Activated naive CD4-positive, alpha-beta T cell treated with Interleukin-2 at 50 U/mL for 16 hours (primary cell): Measurements from ENCODE around the gene PTPRT.

ENCODE experiments used
- DNase-seq: peaks from one replicate; pipeline ENCODE4 v3.0.0-alpha.2; 2020

Gene PTPRT

GRCh38 chr20:43189554-43190331 lies at the start of gene PTPRT:
Gene PTPRT, minus strand, starts transcription at chr20:43189906. Its CDS starts 173 bp downstream, at chr20:43189733.
- DNase-seq = no peak

- DNase-seq = no peak
Measured at GRCh38 chr20:43238833-43239232, 49.1 kb upstream of the PTPRT start.

GRCh38 chr20:43238266-43238665 lies 48.6 kb upstream of the PTPRT start:
- DNase-seq = no peak

GRCh38 chr20:43237651-43238168 lies 48.0 kb upstream of the PTPRT start:
- no peak for DNase-seq

DNA sequence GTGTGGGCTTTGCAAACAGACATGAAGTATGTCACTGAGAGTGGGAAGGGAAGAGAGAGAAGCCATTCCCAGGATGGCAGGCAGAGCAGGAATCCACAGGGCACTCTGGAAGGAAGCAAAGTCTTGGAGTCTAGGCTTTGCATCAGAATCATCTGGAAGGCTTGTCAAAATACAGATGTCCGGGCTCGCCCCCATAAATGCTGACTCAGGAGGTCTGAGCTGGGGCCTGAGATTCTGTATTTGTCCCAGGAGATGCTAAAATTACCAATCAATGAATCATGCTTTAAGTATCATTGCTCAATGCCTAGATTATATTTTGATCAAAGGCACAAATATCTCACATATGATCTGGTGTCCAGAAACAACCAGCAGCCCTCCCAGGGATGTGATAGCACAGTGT lies 46.3 kb upstream of the PTPRT start:
- no peak for DNase-seq

DNA sequence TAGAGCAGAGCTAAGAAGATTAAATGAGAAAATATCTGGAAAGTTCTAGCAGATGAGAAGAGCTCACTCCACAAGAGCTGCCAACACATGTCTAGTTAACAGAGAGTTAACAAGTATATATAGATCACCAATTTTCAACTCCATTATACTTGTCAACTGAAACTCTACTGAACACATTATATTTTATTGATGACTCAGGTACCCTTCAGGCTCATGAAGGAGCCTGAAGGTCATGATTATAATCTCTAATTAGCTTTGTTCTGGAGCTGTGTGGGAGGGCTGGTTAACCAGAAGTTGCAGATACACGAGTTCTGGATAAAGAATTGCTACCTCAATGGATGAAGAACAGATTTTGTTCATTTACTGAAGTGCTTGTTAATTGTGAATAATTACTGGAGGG lies 42.1 kb upstream of the PTPRT start:
- no peak for DNase-seq

DNA sequence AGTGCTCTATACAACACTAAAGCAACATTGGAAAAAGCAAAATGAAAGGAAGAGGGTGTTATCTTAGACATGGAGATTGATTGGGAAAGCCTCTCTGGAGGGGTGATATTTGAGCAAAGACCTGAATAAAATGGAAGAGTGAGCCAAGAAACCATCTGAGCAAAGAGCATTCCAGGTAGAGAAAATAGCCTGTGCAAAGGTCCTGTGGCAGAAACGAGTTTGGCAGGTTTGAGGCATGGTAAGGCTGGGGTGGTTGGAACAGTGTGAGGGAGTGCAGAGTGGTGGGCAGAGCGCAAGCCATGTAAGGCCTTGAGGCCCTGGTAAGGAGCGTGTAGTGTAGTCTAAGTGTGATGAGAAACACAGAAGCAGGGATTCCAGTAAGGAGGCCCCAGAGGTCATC lies 40.0 kb upstream of the PTPRT start:
- DNase-seq = no peak

- no peak for DNase-seq
Measured at GRCh38 chr20:43220612-43221011, 30.9 kb upstream of the PTPRT start.

DNA sequence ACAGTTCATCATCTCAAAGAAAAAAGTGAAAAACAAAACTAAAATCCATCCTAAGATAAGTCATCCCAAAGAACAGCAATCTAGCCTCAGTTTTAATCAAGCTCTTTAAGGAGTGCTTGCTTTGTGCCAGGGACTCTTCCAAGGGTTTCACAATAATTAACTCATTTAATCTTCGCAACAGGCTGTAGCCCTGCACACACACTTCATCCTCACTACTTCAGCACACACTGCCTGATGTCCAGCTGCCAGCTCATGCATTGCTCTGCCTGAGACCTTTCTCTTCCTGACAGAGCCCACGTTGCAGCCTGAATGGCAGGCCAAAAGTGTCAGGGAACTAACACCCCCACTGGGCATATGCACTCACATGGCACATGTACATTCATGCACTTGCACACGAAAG lies 21.2 kb upstream of the PTPRT start:
- DNase-seq = no peak

- no peak for DNase-seq
Measured at GRCh38 chr20:43209831-43210230, 20.1 kb upstream of the PTPRT start.

- DNase-seq = no peak
Measured at GRCh38 chr20:43205699-43206098, 16.0 kb upstream of the PTPRT start.

DNA sequence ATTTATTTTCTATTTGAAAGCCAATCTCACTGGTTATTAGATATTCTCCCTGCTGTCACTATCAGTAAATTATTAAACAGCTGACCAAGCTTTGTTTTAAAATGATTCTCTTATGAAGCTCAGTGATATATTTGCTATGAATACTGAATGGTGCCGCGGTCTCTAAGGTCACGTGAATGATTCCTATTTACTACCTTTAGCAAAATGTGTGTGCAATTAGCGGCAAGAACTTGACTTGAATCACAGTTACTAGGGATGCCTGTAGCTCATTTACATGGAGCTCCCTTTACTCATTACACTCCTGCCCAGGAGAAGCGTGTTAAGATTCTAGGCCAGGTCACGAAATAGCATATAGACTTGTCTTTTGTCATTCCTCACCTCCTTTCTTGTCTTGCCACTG lies 12.4 kb upstream of the PTPRT start:
- DNase-seq = no peak

DNA sequence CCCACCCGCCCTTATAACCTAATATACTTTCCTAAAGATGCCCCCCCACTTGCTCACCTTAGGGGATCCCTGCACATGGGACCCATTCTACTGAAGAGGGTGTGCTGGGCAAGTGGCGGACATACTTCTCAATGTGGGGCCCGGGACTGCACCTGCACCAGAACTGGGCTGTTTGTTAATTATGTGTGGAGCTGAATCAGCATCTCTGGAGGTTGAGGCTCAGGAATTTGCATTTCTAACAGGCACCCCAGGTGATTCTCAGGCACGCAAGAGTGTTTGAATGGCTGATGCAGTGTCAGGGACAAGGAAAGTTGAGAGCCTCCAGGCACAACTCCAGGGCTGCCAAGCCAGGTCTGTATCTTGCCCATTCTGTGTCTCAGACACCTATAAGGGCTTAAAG lies 8.9 kb upstream of the PTPRT start:
- no peak for DNase-seq

GRCh38 chr20:43196243-43196642 lies 6.5 kb upstream of the PTPRT start:
- no peak for DNase-seq

GRCh38 chr20:43194137-43194536 lies 4.4 kb upstream of the PTPRT start:
- no peak for DNase-seq

- DNase-seq = no peak
Measured at GRCh38 chr20:43193443-43193842, 3.7 kb upstream of the PTPRT start.

GRCh38 chr20:43191946-43192863 lies 2.5 kb upstream of the PTPRT start:
- DNase-seq = no peak

DNA sequence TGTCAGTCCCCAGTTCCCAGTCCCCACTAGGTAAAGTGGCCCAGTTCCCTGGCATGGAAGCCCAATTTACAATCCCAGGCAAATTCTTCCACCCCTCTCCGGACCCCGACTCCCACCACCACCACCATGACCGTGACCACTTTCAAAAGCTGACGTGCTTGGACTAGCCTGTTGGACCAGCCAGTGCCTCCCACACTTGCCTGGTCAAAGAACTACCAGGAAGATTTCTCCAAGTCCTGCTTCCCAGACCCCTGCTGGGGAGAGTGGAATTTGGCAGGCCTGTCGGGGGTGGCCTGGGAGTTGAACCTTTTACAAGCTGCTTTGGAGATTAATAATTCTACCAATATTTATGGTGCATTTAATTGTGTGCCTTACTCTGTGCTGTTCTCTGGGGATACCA lies 1.4 kb upstream of the PTPRT start:
- DNase-seq = no peak

DNA sequence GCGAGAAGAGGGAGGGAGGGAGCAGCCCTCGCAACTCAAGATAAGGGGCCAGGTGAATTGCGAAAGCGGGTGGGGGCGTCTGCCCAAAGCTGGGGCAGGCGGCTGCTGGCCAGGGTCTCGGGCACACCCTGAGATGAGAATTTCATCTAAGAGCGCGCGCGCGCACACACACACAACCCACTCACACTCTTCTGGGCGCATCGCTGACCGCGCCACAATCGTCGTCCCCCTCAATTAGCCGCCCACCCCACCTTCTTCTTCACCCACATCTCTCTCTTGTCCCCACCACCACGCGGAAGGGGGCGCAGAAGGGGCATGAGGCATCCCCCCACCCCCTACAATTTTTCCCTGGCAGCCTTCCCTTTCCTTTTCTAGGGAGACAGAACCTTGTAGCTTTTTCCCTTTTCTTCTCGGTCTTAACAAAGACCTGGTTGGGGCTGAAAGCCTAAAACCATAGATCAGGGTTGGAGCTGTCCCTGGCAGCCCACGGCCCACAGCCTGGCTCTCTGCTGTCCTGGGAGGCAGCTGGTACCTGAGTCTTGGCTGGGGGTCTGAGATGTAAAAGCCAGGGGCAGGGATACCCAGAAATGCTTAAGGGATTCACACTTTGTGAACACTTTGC lies 737 bp upstream of the PTPRT start:
- no peak for DNase-seq

DNA sequence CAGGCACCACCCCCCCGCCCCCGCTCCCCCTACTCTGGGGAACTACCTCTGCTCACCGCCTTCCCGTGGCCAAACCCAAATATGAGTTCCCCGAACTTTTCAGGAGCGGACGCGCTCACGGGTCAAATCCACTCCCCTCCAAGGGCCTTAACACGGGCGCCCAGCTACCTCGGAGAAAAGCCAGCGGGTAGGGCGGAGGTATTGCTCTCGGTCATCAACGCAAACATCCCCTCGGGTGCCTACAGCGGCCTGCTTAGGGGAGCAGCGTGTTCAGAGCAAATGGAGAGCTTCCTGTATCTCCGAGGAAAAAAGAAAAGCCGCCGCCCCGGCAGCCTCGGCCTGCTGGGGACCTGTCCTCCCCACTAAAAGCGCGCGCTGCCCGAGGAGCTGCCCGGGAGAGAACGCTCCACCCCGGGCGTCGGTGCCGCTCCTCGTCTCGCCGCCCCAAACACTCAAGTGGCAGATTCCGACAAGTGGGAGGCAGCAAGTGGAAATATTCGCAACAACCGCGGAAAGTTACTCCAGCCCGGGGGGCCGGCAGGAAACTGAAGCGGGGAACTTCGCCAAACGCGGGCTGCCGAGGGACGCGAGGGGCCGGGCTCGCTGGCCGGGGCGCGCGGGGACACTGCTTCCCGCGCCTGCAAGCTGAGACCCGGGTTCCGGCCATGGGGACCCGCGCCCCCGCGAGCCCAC lies 699 bp downstream of the PTPRT start:
- no peak for DNase-seq

GRCh38 chr20:43188234-43188653 lies 1.5 kb downstream of the PTPRT start:
- DNase-seq = no peak

- DNase-seq = peak; percentile 51
Measured at GRCh38 chr20:43187476-43188233, 2.1 kb downstream of the PTPRT start.
